ENCODE data around the gene DAB2IP. TPM values are rescaled to one million over a fixed set of nuclear protein-coding genes. Genes with fewer than 3 reads are reported as not detected.

DAB2IP gene
- total RNA-seq, 1 donor from 2014 or later: 24.3 TPM

GRCh38 chr9:121711797-121712196 is 60.4 kb downstream of the DAB2IP start:
- peaks cover 5% of the 10 kb centered on the region for H3K27me3 Mint-ChIP-seq (ENCODE audit: insufficient read depth, low read depth)
- peaks cover 11% of the 10 kb centered on the region for H3K36me3 Mint-ChIP-seq
- H3K4me1 ChIP-seq: no peaks in the 10 kb centered on the region
- H4K20me1 ChIP-seq (ENCODE audit: low read depth): peaks cover 98% of the 10 kb centered on the region
- H3K9ac ChIP-seq: no peak overlapping the region
- no peak overlapping the region for H2AFZ ChIP-seq (replicated peaks)
- H3K4me1 Mint-ChIP-seq: peaks cover 35% of the 10 kb centered on the region
- no peak overlapping the region for H3K27ac ChIP-seq
- H3K9me3 Mint-ChIP-seq: no peaks in the 10 kb centered on the region
- no peaks in the 10 kb centered on the region for H3K36me3 ChIP-seq
- H3K27me3 ChIP-seq: no peaks in the 10 kb centered on the region
- no peak for TF ChIP-seq EZH2phosphoT487 (IDR thresholded peaks at IDR 0.05)
- no peak for TF ChIP-seq CTCF (IDR thresholded peaks at IDR 0.05)
- no peak for TF ChIP-seq EZH2 (IDR thresholded peaks at IDR 0.05)
- no peak overlapping the region for H3K4me2 ChIP-seq
- H3K9me3 ChIP-seq (ENCODE audit: low read depth): no peaks in the 10 kb centered on the region
- H3F3A ChIP-seq (ENCODE audit: low read depth): no peaks in the 10 kb centered on the region
- no peak overlapping the region for H3K27ac Mint-ChIP-seq
- no peak for DNase-seq (ENCODE audit: low spot score)
- H3K79me2 ChIP-seq (ENCODE audit: low read depth): peaks cover 89% of the 10 kb centered on the region
- H3K4me3 ChIP-seq: no peak overlapping the region
- H3K4me3 Mint-ChIP-seq: no peak overlapping the region

- peaks cover 10% of the 10 kb centered on the region for H3F3A ChIP-seq (ENCODE audit: low read depth)
- no peak overlapping the region for H3K27ac Mint-ChIP-seq
- H2AFZ ChIP-seq (replicated peaks): no peak overlapping the region
- H3K36me3 Mint-ChIP-seq: peaks cover 11% of the 10 kb centered on the region
- peaks cover 98% of the 10 kb centered on the region for H4K20me1 ChIP-seq (ENCODE audit: low read depth)
- no peak overlapping the region for H3K27ac ChIP-seq
- peaks cover 7% of the 10 kb centered on the region for H3K27me3 Mint-ChIP-seq (ENCODE audit: insufficient read depth, low read depth)
- no peaks in the 10 kb centered on the region for H3K27me3 ChIP-seq
- H3K9me3 Mint-ChIP-seq: no peaks in the 10 kb centered on the region
- peaks cover 16% of the 10 kb centered on the region for H3K4me1 ChIP-seq
- peaks cover 88% of the 10 kb centered on the region for H3K79me2 ChIP-seq (ENCODE audit: low read depth)
- no peaks in the 10 kb centered on the region for H3K36me3 ChIP-seq
- no peak overlapping the region for H3K4me3 Mint-ChIP-seq
- no peak overlapping the region for H3K4me2 ChIP-seq
- TF ChIP-seq CTCF (IDR thresholded peaks at IDR 0.05): no peak
- no peak for TF ChIP-seq EZH2 (IDR thresholded peaks at IDR 0.05)
- TF ChIP-seq EZH2phosphoT487 (IDR thresholded peaks at IDR 0.05): no peak
- H3K4me1 Mint-ChIP-seq: peaks cover 34% of the 10 kb centered on the region
- H3K4me3 ChIP-seq: no peak overlapping the region
- DNase-seq (ENCODE audit: low spot score): no peak
- H3K9ac ChIP-seq: no peak overlapping the region
- no peaks in the 10 kb centered on the region for H3K9me3 ChIP-seq (ENCODE audit: low read depth)
These were observed 62.1 kb downstream of the DAB2IP start for GRCh38 chr9:121713400-121714070.

- no peak overlapping the region for H3K4me3 Mint-ChIP-seq
- no peak overlapping the region for H3K27ac ChIP-seq
- H3K4me3 ChIP-seq: no peak overlapping the region
- no peaks in the 10 kb centered on the region for H3K9me3 Mint-ChIP-seq
- H3K27me3 Mint-ChIP-seq (ENCODE audit: insufficient read depth, low read depth): peaks cover 7% of the 10 kb centered on the region
- H3F3A ChIP-seq (ENCODE audit: low read depth): peaks cover 11% of the 10 kb centered on the region
- TF ChIP-seq EZH2phosphoT487 (IDR thresholded peaks at IDR 0.05) (no peak), CTCF (IDR thresholded peaks at IDR 0.05) (no peak), EZH2 (IDR thresholded peaks at IDR 0.05) (no peak)
- H3K27me3 ChIP-seq: no peaks in the 10 kb centered on the region
- no peak overlapping the region for H2AFZ ChIP-seq (replicated peaks)
- no peak overlapping the region for H3K9ac ChIP-seq
- peaks cover 19% of the 10 kb centered on the region for H3K4me1 ChIP-seq
- H3K79me2 ChIP-seq (ENCODE audit: low read depth): peaks cover 88% of the 10 kb centered on the region
- H3K4me1 Mint-ChIP-seq: peaks cover 34% of the 10 kb centered on the region
- DNase-seq (ENCODE audit: low spot score): no peak
- H3K27ac Mint-ChIP-seq: no peak overlapping the region
- H3K9me3 ChIP-seq (ENCODE audit: low read depth): no peaks in the 10 kb centered on the region
- H3K4me2 ChIP-seq: no peak overlapping the region
- peaks cover 98% of the 10 kb centered on the region for H4K20me1 ChIP-seq (ENCODE audit: low read depth)
- no peaks in the 10 kb centered on the region for H3K36me3 ChIP-seq
- peaks cover 14% of the 10 kb centered on the region for H3K36me3 Mint-ChIP-seq
These were observed 62.8 kb downstream of the DAB2IP start for GRCh38 chr9:121714075-121714705.

Measured in neural progenitor cell (in vitro differentiated cells).